ENCODE data around the gene TLR2.

- TF ChIP-seq GATA2 (IDR thresholded peaks at IDR 0.05; ENCODE audit: low read depth, low read length) (no peak), GATA3 (IDR thresholded peaks at IDR 0.05; ENCODE audit: low read depth, low read length) (no peak)
Measured at GRCh38 chr4:153724606-153725005, 40.5 kb downstream of the TLR2 start.
